MM.1S (cell line): ENCODE results near the gene KLK8.
"Not testable (repeated sequence)": the region's sequence is repeated elsewhere in the genome, so short reads cannot be mapped to it uniquely, and the experiment has no call there.

ENCODE experiments used
- DNase-seq: peaks from one replicate; pipeline ENCODE4 v3.0.0-alpha.2; 2015
- H2AFZ ChIP-seq: fragments of 300-600 bp; sonication (generic); 2 replicates; pipeline ENCODE4 v1.6.0; 2016; ENCODE audit warnings: antibody characterized with exemption, low read length
- H3F3A ChIP-seq: fragments of 300-600 bp; sonication (generic); 2 replicates; pipeline ENCODE4 v1.6.1; 2016; ENCODE audit warnings: mild to moderate bottlenecking, antibody characterized with exemption, low read length, moderate library complexity, mixed read lengths; ENCODE audit not compliant: insufficient read depth
- H3K27ac ChIP-seq: fragments of 300-600 bp; sonication (generic); 2 replicates; pipeline ENCODE4 v1.5.1; 2016; ENCODE audit warnings: mild to moderate bottlenecking, low read length
- H3K27me3 ChIP-seq: fragments of 300-600 bp; sonication (generic); replicated peaks from 2 replicates; pipeline ENCODE4 v1.6.0; 2016; ENCODE audit warnings: low read length; ENCODE audit not compliant: insufficient read depth
- H3K36me3 ChIP-seq: fragments of 300-600 bp; sonication (generic); replicated peaks from 2 replicates; pipeline ENCODE4 v1.6.1; 2016; ENCODE audit warnings: mild to moderate bottlenecking, low read length, mixed read lengths; ENCODE audit not compliant: insufficient read depth
- H3K4me1 ChIP-seq: fragments of 300-600 bp; sonication (generic); 2 replicates; pipeline ENCODE4 v1.6.1; 2016; ENCODE audit warnings: low read length, mixed read lengths
- H3K4me2 ChIP-seq: fragments of 300-600 bp; sonication (generic); 2 replicates; pipeline ENCODE4 v1.6.0; 2016; ENCODE audit warnings: low read depth, low read length
- H3K4me3 ChIP-seq: fragments of 300-600 bp; sonication (generic); 2 replicates; pipeline ENCODE4 v1.5.1; 2016; ENCODE audit warnings: low read length, mixed read lengths
- H3K79me2 ChIP-seq: fragments of 300-600 bp; sonication (generic); 2 replicates; pipeline ENCODE4 v1.6.1; 2016; ENCODE audit warnings: mixed run types, low read length, mixed read lengths
- H3K9ac ChIP-seq: fragments of 300-600 bp; sonication (generic); 2 replicates; pipeline ENCODE4 v1.6.1; 2016; ENCODE audit warnings: low read length, mixed read lengths
- H3K9me2 ChIP-seq: fragments of 300-600 bp; sonication (generic); replicated peaks from 2 replicates; pipeline ENCODE4 v1.6.1; 2016; ENCODE audit warnings: mild to moderate bottlenecking, low read length, mixed read lengths; ENCODE audit not compliant: insufficient read depth
- H3K9me3 ChIP-seq: fragments of 300-600 bp; sonication (generic); replicated peaks from 2 replicates; pipeline ENCODE4 v1.6.1; 2016; ENCODE audit warnings: mild to moderate bottlenecking, low read length, mixed read lengths; ENCODE audit not compliant: insufficient read depth
- H4K20me1 ChIP-seq: fragments of 300-600 bp; sonication (generic); 2 replicates; pipeline ENCODE4 v1.6.1; 2016; ENCODE audit warnings: mild to moderate bottlenecking, low read length, moderate library complexity, mixed read lengths; ENCODE audit not compliant: insufficient read depth
- EZH2 ChIP-seq: fragments of 300-600 bp; sonication (generic); optimal IDR thresholded peaks from 2 replicates; pipeline ENCODE3; 2017; ENCODE audit warnings: low read depth, mild to moderate bottlenecking, antibody characterized with exemption, low read length, mixed read lengths
- EZH2phosphoT487 ChIP-seq: fragments of 300-600 bp; sonication (generic); IDR thresholded peaks from 2 replicates; pipeline ENCODE4 v1.6.1; 2018; ENCODE audit warnings: antibody characterized with exemption, low read length
- TF ChIP-seq, protein P1 (sequence below): fragments of 300-600 bp; sonication (generic); IDR thresholded peaks from 2 replicates; pipeline ENCODE4 v1.5.1; 2016; ENCODE audit warnings: antibody characterized with exemption, low read length, mixed read lengths

KLK8 gene

GRCh38 chr19:50972795-50973376 lies 28.5 kb downstream of the KLK8 start:
- H3K9ac ChIP-seq: no peak overlapping the region
- H3K27me3 ChIP-seq: peaks cover 5% of the 10 kb centered on the region; the same call in 1 of the 2 replicates
- TF ChIP-seq EZH2phosphoT487 (no peak), EZH2 (no peak)
- TF ChIP-seq, protein P1, sequence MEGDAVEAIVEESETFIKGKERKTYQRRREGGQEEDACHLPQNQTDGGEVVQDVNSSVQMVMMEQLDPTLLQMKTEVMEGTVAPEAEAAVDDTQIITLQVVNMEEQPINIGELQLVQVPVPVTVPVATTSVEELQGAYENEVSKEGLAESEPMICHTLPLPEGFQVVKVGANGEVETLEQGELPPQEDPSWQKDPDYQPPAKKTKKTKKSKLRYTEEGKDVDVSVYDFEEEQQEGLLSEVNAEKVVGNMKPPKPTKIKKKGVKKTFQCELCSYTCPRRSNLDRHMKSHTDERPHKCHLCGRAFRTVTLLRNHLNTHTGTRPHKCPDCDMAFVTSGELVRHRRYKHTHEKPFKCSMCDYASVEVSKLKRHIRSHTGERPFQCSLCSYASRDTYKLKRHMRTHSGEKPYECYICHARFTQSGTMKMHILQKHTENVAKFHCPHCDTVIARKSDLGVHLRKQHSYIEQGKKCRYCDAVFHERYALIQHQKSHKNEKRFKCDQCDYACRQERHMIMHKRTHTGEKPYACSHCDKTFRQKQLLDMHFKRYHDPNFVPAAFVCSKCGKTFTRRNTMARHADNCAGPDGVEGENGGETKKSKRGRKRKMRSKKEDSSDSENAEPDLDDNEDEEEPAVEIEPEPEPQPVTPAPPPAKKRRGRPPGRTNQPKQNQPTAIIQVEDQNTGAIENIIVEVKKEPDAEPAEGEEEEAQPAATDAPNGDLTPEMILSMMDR: no peak
- no peak overlapping the region for H3K4me2 ChIP-seq
- no peak for DNase-seq
- H3K36me3 ChIP-seq: no peaks in the 10 kb centered on the region
- H3K4me1 ChIP-seq: no peaks in the 10 kb centered on the region
- H3K9me2 ChIP-seq: no peaks in the 10 kb centered on the region
- no peaks in the 10 kb centered on the region for H4K20me1 ChIP-seq
- no peak overlapping the region for H3K4me3 ChIP-seq
- no peaks in the 10 kb centered on the region for H3K79me2 ChIP-seq
- H3F3A ChIP-seq: no peaks in the 10 kb centered on the region
- no peak overlapping the region for H3K27ac ChIP-seq
- no peak overlapping the region for H2AFZ ChIP-seq
- H3K9me3 ChIP-seq: no peaks in the 10 kb centered on the region

DNA sequence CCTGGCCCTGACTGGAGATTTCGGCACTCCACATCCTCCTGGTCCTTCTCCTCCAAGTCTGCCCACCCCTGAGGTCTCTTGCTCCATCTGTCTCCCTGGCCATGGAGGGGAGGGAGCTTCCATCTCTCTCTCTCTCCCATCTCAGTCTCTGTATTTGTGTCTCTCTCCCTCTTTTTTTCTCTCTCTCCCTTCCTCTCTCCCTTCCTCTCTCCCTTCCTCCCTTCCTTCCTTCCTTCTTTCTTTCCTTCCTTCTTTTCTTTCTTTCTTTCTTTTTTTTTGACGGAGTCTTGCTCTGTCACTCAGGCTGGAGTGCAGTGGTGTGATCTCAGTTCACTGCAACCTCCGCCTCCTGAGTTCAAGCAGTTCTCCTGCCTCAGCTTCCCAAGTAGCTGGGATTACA lies 31.6 kb downstream of the KLK8 start:
- H3K36me3 ChIP-seq, H3K27ac ChIP-seq, H3F3A ChIP-seq, H4K20me1 ChIP-seq, H3K79me2 ChIP-seq, H3K9me2 ChIP-seq, H2AFZ ChIP-seq, H3K4me1 ChIP-seq, DNase-seq, H3K9me3 ChIP-seq, H3K4me3 ChIP-seq, H3K4me2 ChIP-seq, H3K9ac ChIP-seq: not testable (repeated sequence)
- H3K27me3 ChIP-seq: peaks cover 10% of the 10 kb centered on the region; the same call in 1 of the 2 replicates

DNA sequence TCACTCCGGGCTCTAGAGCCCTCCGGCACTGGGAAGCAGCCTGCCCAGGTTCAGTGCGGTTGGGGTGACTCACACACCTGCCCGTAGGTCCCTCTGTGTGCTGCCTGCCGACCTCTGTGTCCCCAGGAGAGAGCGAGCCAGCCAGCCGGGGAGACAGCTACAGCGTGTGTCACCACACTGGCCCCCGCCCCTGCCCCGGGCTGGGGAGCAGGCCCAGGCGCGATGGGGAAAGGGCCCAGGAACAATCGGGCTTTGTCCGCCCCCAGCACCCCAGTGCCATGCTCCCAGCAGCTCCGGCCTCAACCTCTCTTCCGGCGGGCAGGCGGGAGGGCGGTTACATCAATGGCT lies 32.0 kb downstream of the KLK8 start, which contains the start of gene KLK6:
Gene KLK6, minus strand, starts transcription at position 179 of the 348 bp plus-strand sequence. CDS start 1,487 bp downstream, outside the sequence.
- no peak for DNase-seq
- no peaks in the 10 kb centered on the region for H3K79me2 ChIP-seq
- TF ChIP-seq, protein P1: no peak
- TF ChIP-seq EZH2 (no peak), EZH2phosphoT487 (no peak)
- H3K4me2 ChIP-seq: no peak within 1 kb of the TSS
- H3F3A ChIP-seq: no peaks in the 10 kb centered on the region
- no peak within 1 kb of the TSS for H3K9ac ChIP-seq
- no peak within 1 kb of the TSS for H3K4me3 ChIP-seq
- no peaks in the 10 kb centered on the region for H4K20me1 ChIP-seq
- peaks cover 10% of the 10 kb centered on the region; the same call in 1 of the 2 replicates for H3K27me3 ChIP-seq
- no peaks in the 10 kb centered on the region for H3K9me2 ChIP-seq
- H3K27ac ChIP-seq: no peak within 1 kb of the TSS
- H2AFZ ChIP-seq: no peak within 1 kb of the TSS
- H3K36me3 ChIP-seq: no peaks in the 10 kb centered on the region
- H3K9me3 ChIP-seq: no peaks in the 10 kb centered on the region
- no peaks in the 10 kb centered on the region for H3K4me1 ChIP-seq

DNA sequence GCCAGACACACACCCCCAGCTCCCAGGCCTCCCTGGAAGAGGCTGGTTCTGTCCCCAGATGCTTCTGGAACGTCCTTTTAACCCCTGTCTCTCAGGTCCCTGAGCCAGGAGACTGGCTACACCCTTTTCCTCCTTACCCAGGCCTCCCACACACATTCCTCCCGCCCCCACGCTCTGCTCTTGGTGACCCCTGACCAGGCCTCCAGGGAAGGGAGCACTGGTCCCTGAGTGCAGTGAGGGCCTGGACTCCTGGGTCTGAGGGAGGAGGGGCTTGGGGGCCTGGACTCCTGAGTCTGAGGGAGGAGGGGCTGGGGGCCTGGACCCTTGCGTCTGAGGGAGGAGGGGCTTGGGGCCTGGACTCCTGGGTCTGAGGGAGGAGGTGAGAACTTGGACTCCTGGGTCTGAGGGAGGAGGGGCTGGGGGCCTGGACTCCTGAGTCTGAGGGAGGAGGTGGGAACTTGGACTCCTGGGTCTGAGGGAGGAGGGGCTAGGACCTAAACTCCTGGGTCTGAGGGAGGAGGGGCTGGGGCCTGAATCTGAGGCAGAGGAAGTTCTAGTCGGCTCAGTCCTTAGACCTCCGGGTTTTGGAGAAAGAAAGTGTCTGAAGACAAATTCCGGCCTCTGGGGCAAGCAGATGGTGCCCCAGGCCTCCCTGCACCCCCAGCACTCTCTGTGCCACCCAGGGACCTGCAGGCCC lies 32.5 kb downstream of the KLK8 start:
- no peak overlapping the region for H3K27ac ChIP-seq
- no peaks in the 10 kb centered on the region for H3F3A ChIP-seq

More for the DNA sequence above, 32.5 kb downstream of the KLK8 start:
- Histone ChIP-seq H4K20me1 (no peaks in the 10 kb centered on the region), H3K9me3 (no peaks in the 10 kb centered on the region), H3K27me3 (peaks cover 12% of the 10 kb centered on the region; the same call in 1 of the 2 replicates), H3K4me3 (no peak overlapping the region), H3K79me2 (no peaks in the 10 kb centered on the region), H3K4me1 (no peaks in the 10 kb centered on the region), H3K4me2 (no peak overlapping the region), H3K9ac (no peak overlapping the region), H2AFZ (no peak overlapping the region), H3K36me3 (no peaks in the 10 kb centered on the region), H3K9me2 (no peaks in the 10 kb centered on the region)
- TF ChIP-seq, protein P1: no peak
- TF ChIP-seq EZH2phosphoT487: no peak
- no peak for TF ChIP-seq EZH2
- DNase-seq: no peak
